H9 (cell line): Measurements from ENCODE around the gene HDLBP. TPM values are rescaled to one million over a fixed set of nuclear protein-coding genes. Genes with fewer than 3 reads are reported as not detected.

ENCODE experiments used
- DNase-seq: peaks from one replicate; pipeline ENCODE4 v3.0.0-alpha.2; 2017
- H2AFZ ChIP-seq: one replicate; pipeline ENCODE4 v1.6.1; 2013; ENCODE audit warnings: mild to moderate bottlenecking, low read length, control low read depth, moderate library complexity
- H2AK5ac ChIP-seq: 2 replicates; pipeline ENCODE4 v1.6.1; 2013; ENCODE audit warnings: low read length, control low read depth, mixed read lengths; ENCODE audit not compliant: insufficient read length
- H2BK120ac ChIP-seq: one replicate; pipeline ENCODE4 v1.6.1; 2013; ENCODE audit warnings: low read depth, mild to moderate bottlenecking, low read length, control low read depth, inconsistent platforms; ENCODE audit not compliant: poor library complexity, severe bottlenecking
- H2BK12ac ChIP-seq: 2 replicates; pipeline ENCODE4 v1.6.1; 2013; ENCODE audit warnings: low read length, control low read depth, mixed read lengths, low read depth; ENCODE audit not compliant: insufficient read length
- H2BK15ac ChIP-seq: 2 replicates; pipeline ENCODE4 v1.6.1; 2013; ENCODE audit warnings: low read depth, low read length, control low read depth
- H2BK20ac ChIP-seq: one replicate; pipeline ENCODE4 v1.6.1; 2013; ENCODE audit warnings: low read depth, mild to moderate bottlenecking, low read length, control low read depth, inconsistent platforms; ENCODE audit not compliant: poor library complexity, severe bottlenecking
- H2BK5ac ChIP-seq: 2 replicates; pipeline ENCODE4 v1.6.1; 2013; ENCODE audit warnings: low read length, control low read depth, mixed read lengths; ENCODE audit not compliant: insufficient read length
- H3K14ac ChIP-seq: 2 replicates; pipeline ENCODE4 v1.6.1; 2013; ENCODE audit warnings: low read length, control low read depth; ENCODE audit not compliant: insufficient read depth
- H3K18ac ChIP-seq: 2 replicates; pipeline ENCODE4 v1.6.1; 2013; ENCODE audit warnings: low read depth, mild to moderate bottlenecking, mixed read lengths, low read length, control low read depth; ENCODE audit not compliant: insufficient read length
- H3K23ac ChIP-seq: 2 replicates; pipeline ENCODE4 v1.6.1; 2013; ENCODE audit warnings: low read length, control low read depth, mixed read lengths, low read depth; ENCODE audit not compliant: insufficient read length
- H3K23me2 ChIP-seq: 2 replicates; pipeline ENCODE4 v1.6.1; 2013; ENCODE audit warnings: low read depth, mild to moderate bottlenecking, mixed read lengths, low read length, control low read depth; ENCODE audit not compliant: insufficient read length, poor library complexity, severe bottlenecking
- H3K27ac ChIP-seq: 2 replicates; pipeline ENCODE4 v1.5.1; 2013; ENCODE audit warnings: low read length, control low read depth, mixed read lengths, low read depth; ENCODE audit not compliant: insufficient read length
- H3K27me3 ChIP-seq: 2 replicates; pipeline ENCODE4 v1.6.1; 2013; ENCODE audit warnings: low read length, control low read depth, inconsistent platforms; ENCODE audit not compliant: insufficient read depth
- H3K4ac ChIP-seq: 2 replicates; pipeline ENCODE4 v1.6.1; 2013; ENCODE audit warnings: low read depth, mild to moderate bottlenecking, control low read depth, inconsistent platforms, low read length, moderate library complexity
- H3K4me1 ChIP-seq: 2 replicates; pipeline ENCODE4 v1.6.1; 2013; ENCODE audit warnings: low read length, control low read depth, inconsistent platforms; ENCODE audit not compliant: insufficient read depth
- H3K4me2 ChIP-seq: 2 replicates; pipeline ENCODE4 v1.6.1; 2013; ENCODE audit warnings: low read length, control low read depth, mixed read lengths; ENCODE audit not compliant: insufficient read length, insufficient read depth
- H3K56ac ChIP-seq: 2 replicates; pipeline ENCODE4 v1.6.1; 2013; ENCODE audit warnings: low read depth, mild to moderate bottlenecking, mixed read lengths, low read length, control low read depth; ENCODE audit not compliant: insufficient read length
- H3K79me1 ChIP-seq: 2 replicates; pipeline ENCODE4 v1.6.1; 2013; ENCODE audit warnings: low read depth, mild to moderate bottlenecking, moderate library complexity, low read length, control low read depth, inconsistent platforms; ENCODE audit not compliant: insufficient read depth, poor library complexity, severe bottlenecking
- H3K79me2 ChIP-seq: 2 replicates; pipeline ENCODE4 v1.6.1; 2013; ENCODE audit warnings: low read length, control low read depth, inconsistent platforms; ENCODE audit not compliant: insufficient read depth
- H3K9ac ChIP-seq: 2 replicates; pipeline ENCODE4 v1.6.1; 2013; ENCODE audit warnings: low read length, control low read depth, mixed read lengths; ENCODE audit not compliant: insufficient read length; ENCODE audit errors: extremely low read depth
- H3K9me3 ChIP-seq: one replicate; pipeline ENCODE4 v1.6.1; 2013; ENCODE audit warnings: low read depth, low read length, inconsistent platforms; ENCODE audit not compliant: control insufficient read depth
- H3T11ph ChIP-seq: one replicate; pipeline ENCODE4 v1.6.1; 2013; ENCODE audit warnings: mild to moderate bottlenecking, low read length, control low read depth, inconsistent platforms
- H4K20me1 ChIP-seq: one replicate; pipeline ENCODE4 v1.6.1; 2013; ENCODE audit not compliant: control insufficient read depth, insufficient read length, insufficient read depth
- H4K5ac ChIP-seq: 2 replicates; pipeline ENCODE4 v1.6.1; 2013; ENCODE audit warnings: low read depth, mild to moderate bottlenecking, mixed read lengths, low read length, control low read depth; ENCODE audit not compliant: insufficient read length
- H4K8ac ChIP-seq: replicated peaks from 2 replicates; pipeline ENCODE4 v1.6.1; 2013; ENCODE audit warnings: low read length, control low read depth, mixed read lengths, low read depth; ENCODE audit not compliant: insufficient read length
- H4K91ac ChIP-seq: 2 replicates; pipeline ENCODE4 v1.6.1; 2013; ENCODE audit warnings: low read depth, mild to moderate bottlenecking, moderate library complexity, mixed read lengths, low read length, control low read depth; ENCODE audit not compliant: insufficient read length
- H3K27ac Mint-ChIP-seq, 3 experiments: 2 replicates in 2 of 3; 3 replicates in 1 of 3; pipeline ENCODE4 v1.8.0; 2020 to 2021; ENCODE audit warnings: mixed read lengths in 3 of 3, mild to moderate bottlenecking in 1 of 3, moderate library complexity in 1 of 3
- H3K27me3 Mint-ChIP-seq: 2 replicates; pipeline ENCODE4 v1.8.0; 2021; ENCODE audit warnings: low read depth, mild to moderate bottlenecking, moderate library complexity, mixed read lengths
- H3K36me3 Mint-ChIP-seq, 3 experiments: 2 replicates in 2 of 3; 3 replicates in 1 of 3; pipeline ENCODE4 v1.8.0; 2020 to 2021; ENCODE audit warnings: low read depth in 3 of 3, mixed read lengths in 3 of 3; ENCODE audit not compliant: insufficient read depth in 1 of 3
- H3K4me1 Mint-ChIP-seq, 2 experiments: 2 replicates each; pipeline ENCODE4 v1.8.0; 2020; ENCODE audit warnings: mixed read lengths in 2 of 2
- H3K4me3 Mint-ChIP-seq, 2 experiments: 2 replicates in 1 of 2; 3 replicates in 1 of 2; pipeline ENCODE4 v1.8.0; 2020 to 2021; ENCODE audit warnings: mild to moderate bottlenecking in 2 of 2, mixed read lengths in 2 of 2, moderate library complexity in 1 of 2
- H3K9me3 Mint-ChIP-seq, 2 experiments: 2 replicates in 1 of 2; 3 replicates in 1 of 2; pipeline ENCODE4 v1.8.0; 2020; ENCODE audit warnings: mild to moderate bottlenecking in 2 of 2, mixed read lengths in 2 of 2, moderate library complexity in 1 of 2
- WGBS: extraction: QIAGEN DNeasy Blood & Tissue Kit; methylation state at CpG from one replicate; pipeline ENCODE4 v1.1.7; 2013; ENCODE audit warnings: missing lambda C conversion rate, low lambda C conversion rate, mixed read lengths; ENCODE audit not compliant: insufficient read length; ENCODE audit errors: extremely low coverage; 5-methylcytosine and 5-hydroxymethylcytosine counted together
- total RNA-seq: library from RNA; stranded (reverse); gene quantifications from 2 replicates; pipeline ENCODE4 v1.2.1, GENCODE V29; 2021
- TF ChIP-seq, protein P1 (sequence below): fragments of 200-600 bp; sonication (generic); conservative IDR thresholded peaks from 3 replicates; pipeline ENCODE4 v1.8.0; 2021; ENCODE audit warnings: antibody characterized with exemption, mild to moderate bottlenecking

Gene HDLBP
- total RNA-seq, 1 experiment from 2014 or later = 364 TPM

DNA sequence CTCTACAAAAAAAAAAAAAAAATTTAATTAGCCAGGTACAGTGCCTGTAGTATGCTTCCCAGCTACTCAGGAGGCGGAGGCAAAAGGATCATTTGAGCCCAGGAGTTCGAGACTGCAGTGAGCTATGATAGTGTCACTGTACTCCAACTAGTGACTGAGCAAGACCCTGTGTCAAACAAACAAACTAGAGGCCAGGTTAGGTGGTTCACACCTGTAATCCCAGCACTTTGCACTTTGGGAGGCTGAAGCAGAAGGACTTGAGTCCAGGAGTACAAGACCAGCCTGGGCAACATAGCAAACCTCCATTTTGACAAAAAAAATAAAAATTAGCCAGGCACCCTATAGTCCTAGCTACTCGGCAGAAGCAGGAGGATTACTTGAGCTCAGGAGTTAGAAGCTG is 13.4 kb downstream of the HDLBP start:
- Histone ChIP-seq H2BK120ac (no peak overlapping the region), H3K56ac (no peak overlapping the region), H3K4me2 (no peak overlapping the region), H3K27ac (no peak overlapping the region), H3K9me3 (no peaks in the 10 kb centered on the region), H2BK12ac (no peak overlapping the region), H2BK20ac (no peak overlapping the region), H3K23ac (no peak overlapping the region), H3K4ac (no peak overlapping the region), H3K4me1 (no peaks in the 10 kb centered on the region; the same call in 1 of the 2 replicates), H3K79me2 (peaks cover 55% of the 10 kb centered on the region; the same call in 1 of the 2 replicates), H3K9ac (no peak overlapping the region), H4K5ac (no peak overlapping the region), H4K20me1 (no peaks in the 10 kb centered on the region), H3T11ph (no peak overlapping the region), H3K79me1 (peaks cover 7% of the 10 kb centered on the region), H3K14ac (no peak overlapping the region), H4K8ac (no peak overlapping the region), H2AFZ (no peak overlapping the region), H2BK5ac (no peak overlapping the region), H2AK5ac (no peak overlapping the region), H4K91ac (no peak overlapping the region), H3K27me3 (no peaks in the 10 kb centered on the region), H3K23me2 (no peaks in the 10 kb centered on the region), H3K18ac (no peak overlapping the region), H2BK15ac (no peak overlapping the region)
- Mint-ChIP-seq H3K9me3 (no peaks in the 10 kb centered on the region), H3K36me3 (peaks cover 3 to 7% (median 4%) of the 10 kb centered on the region in 3 experiments; a peak in 4 of 7 replicates), H3K27me3 (no peaks in the 10 kb centered on the region), H3K4me1 (peaks cover 14 to 23% of the 10 kb centered on the region in 2 experiments), H3K4me3 (no peak overlapping the region), H3K27ac (peak overlapping the region in 1 of 3 experiments; percentile 27; a peak in 1 of 7 replicates)
- WGBS = no CpG with 5 or more reads among the region's 3 CpGs
- DNase-seq = no peak
- TF ChIP-seq, protein P1, sequence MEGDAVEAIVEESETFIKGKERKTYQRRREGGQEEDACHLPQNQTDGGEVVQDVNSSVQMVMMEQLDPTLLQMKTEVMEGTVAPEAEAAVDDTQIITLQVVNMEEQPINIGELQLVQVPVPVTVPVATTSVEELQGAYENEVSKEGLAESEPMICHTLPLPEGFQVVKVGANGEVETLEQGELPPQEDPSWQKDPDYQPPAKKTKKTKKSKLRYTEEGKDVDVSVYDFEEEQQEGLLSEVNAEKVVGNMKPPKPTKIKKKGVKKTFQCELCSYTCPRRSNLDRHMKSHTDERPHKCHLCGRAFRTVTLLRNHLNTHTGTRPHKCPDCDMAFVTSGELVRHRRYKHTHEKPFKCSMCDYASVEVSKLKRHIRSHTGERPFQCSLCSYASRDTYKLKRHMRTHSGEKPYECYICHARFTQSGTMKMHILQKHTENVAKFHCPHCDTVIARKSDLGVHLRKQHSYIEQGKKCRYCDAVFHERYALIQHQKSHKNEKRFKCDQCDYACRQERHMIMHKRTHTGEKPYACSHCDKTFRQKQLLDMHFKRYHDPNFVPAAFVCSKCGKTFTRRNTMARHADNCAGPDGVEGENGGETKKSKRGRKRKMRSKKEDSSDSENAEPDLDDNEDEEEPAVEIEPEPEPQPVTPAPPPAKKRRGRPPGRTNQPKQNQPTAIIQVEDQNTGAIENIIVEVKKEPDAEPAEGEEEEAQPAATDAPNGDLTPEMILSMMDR = no peak
